ENCODE results near the gene PSEN2. TPM values are rescaled to one million over a fixed set of nuclear protein-coding genes. Genes with fewer than 3 reads are reported as not detected.
"Not testable (repeated sequence)": the region's sequence is repeated elsewhere in the genome, so short reads cannot be mapped to it uniquely, and the experiment has no call there.

The PSEN2 gene
- total RNA-seq, 1 donor from 2014 or later, result 19.8 TPM

DNA sequence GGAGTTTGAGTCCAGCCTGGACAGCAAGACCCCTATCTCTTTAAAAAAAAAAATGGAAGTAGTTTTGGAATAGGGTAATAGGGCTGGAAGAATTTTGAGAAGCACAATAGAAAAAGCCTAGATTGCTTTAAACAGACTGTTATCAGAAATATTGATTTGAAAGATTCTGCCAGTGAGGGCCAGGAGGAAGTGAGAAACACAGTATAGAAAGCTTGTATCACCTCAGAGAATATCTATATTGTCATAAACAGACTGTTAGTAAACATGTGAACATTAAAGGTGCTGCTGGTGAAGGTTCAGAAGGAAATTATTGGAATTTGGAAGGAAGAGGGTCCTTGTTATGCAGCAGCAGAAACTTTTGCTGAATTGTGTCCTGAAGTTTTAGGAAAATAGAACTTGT lies 24.8 kb upstream of the PSEN2 start:
- no peaks in the 10 kb centered on the region for H3K4me1 Mint-ChIP-seq (ENCODE audit: unreplicated experiment)
- no peaks in the 10 kb centered on the region for H3K9me3 Mint-ChIP-seq (ENCODE audit: unreplicated experiment)
- no peak for DNase-seq (ENCODE audit: low spot score)
- no peak overlapping the region for H3K4me3 Mint-ChIP-seq (ENCODE audit: unreplicated experiment)
- no peaks in the 10 kb centered on the region for H3K36me3 Mint-ChIP-seq (ENCODE audit: low read depth, unreplicated experiment)
- H3K27ac Mint-ChIP-seq (ENCODE audit: unreplicated experiment), result no peak overlapping the region
- H3K27me3 Mint-ChIP-seq (ENCODE audit: unreplicated experiment), result no peaks in the 10 kb centered on the region
- TF ChIP-seq, protein P1, sequence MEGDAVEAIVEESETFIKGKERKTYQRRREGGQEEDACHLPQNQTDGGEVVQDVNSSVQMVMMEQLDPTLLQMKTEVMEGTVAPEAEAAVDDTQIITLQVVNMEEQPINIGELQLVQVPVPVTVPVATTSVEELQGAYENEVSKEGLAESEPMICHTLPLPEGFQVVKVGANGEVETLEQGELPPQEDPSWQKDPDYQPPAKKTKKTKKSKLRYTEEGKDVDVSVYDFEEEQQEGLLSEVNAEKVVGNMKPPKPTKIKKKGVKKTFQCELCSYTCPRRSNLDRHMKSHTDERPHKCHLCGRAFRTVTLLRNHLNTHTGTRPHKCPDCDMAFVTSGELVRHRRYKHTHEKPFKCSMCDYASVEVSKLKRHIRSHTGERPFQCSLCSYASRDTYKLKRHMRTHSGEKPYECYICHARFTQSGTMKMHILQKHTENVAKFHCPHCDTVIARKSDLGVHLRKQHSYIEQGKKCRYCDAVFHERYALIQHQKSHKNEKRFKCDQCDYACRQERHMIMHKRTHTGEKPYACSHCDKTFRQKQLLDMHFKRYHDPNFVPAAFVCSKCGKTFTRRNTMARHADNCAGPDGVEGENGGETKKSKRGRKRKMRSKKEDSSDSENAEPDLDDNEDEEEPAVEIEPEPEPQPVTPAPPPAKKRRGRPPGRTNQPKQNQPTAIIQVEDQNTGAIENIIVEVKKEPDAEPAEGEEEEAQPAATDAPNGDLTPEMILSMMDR (IDR thresholded peaks at IDR 0.05; ENCODE audit: unreplicated experiment), result no peak

DNA sequence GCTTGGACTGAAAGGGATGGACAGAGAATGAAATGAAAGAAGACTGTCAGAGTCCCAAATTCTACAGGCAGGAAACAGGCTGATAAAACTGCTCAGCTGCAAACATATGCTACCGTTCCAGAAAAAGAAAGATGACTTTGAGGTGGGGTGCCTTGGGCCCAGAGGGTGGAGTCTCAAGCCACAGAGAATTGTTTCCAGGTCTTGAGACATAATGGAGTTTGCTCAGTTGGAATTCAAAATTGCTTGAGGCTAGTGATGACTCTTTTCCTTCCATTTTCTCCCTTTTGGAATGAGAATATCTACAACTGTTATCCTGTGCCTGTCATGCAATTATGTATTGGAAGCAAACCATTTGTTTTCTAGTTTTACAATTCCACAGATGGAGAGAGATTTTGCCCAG lies 23.6 kb upstream of the PSEN2 start:
- Mint-ChIP-seq H3K4me3 (ENCODE audit: unreplicated experiment) (no peak overlapping the region), H3K27ac (ENCODE audit: unreplicated experiment) (no peak overlapping the region), H3K27me3 (ENCODE audit: unreplicated experiment) (no peaks in the 10 kb centered on the region), H3K4me1 (ENCODE audit: unreplicated experiment) (no peaks in the 10 kb centered on the region), H3K36me3 (ENCODE audit: low read depth, unreplicated experiment) (no peaks in the 10 kb centered on the region), H3K9me3 (ENCODE audit: unreplicated experiment) (no peaks in the 10 kb centered on the region)
- no peak for DNase-seq (ENCODE audit: low spot score)
- TF ChIP-seq, protein P1 (IDR thresholded peaks at IDR 0.05; ENCODE audit: unreplicated experiment), result no peak

DNA sequence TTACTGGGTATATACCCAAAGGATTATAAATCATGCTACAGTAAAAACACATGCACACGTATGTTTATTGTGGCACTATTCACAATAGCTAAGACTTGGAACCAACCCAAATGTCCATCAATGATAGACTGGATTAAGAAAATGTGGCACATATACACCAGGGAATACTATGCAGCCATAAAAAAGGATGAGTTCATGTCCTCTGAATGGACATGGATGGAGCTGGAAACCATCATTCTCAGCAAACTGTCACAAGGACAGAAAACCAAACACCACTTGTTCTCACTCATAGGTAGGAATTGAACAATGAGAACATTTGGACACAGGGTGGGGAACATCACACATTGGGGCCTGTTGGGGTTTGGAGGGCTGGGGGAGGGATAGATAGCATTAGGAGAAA lies 15.9 kb upstream of the PSEN2 start:
- not testable (repeated sequence) for H3K36me3 Mint-ChIP-seq (ENCODE audit: low read depth, unreplicated experiment); DNase-seq (ENCODE audit: low spot score); H3K27ac Mint-ChIP-seq (ENCODE audit: unreplicated experiment); H3K27me3 Mint-ChIP-seq (ENCODE audit: unreplicated experiment); H3K4me1 Mint-ChIP-seq (ENCODE audit: unreplicated experiment); H3K4me3 Mint-ChIP-seq (ENCODE audit: unreplicated experiment); H3K9me3 Mint-ChIP-seq (ENCODE audit: unreplicated experiment)

DNA sequence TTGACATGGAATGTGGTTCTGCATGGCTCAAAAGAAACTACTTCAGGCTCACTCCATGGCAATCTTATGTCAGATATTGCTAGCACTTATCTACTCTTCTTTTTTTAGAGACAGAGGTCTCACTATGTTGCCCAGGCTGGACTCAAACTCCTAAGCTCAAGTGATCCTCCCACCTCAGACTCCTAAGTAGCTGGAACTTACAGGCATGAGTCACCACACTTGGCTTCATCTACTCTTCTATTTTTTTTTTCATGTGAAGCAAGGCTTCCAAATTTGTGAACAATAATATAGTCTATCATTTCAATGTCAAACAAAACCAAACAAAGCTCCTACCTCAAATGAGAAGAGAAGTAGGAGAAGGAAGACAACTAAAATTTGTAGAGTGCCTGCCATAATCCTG lies 7.5 kb upstream of the PSEN2 start:
- TF ChIP-seq, protein P1 (IDR thresholded peaks at IDR 0.05; ENCODE audit: unreplicated experiment), result no peak
- Mint-ChIP-seq H3K27ac (ENCODE audit: unreplicated experiment) (no peak overlapping the region), H3K9me3 (ENCODE audit: unreplicated experiment) (no peaks in the 10 kb centered on the region), H3K36me3 (ENCODE audit: low read depth, unreplicated experiment) (no peaks in the 10 kb centered on the region), H3K4me1 (ENCODE audit: unreplicated experiment) (no peaks in the 10 kb centered on the region), H3K4me3 (ENCODE audit: unreplicated experiment) (no peak overlapping the region), H3K27me3 (ENCODE audit: unreplicated experiment) (no peaks in the 10 kb centered on the region)
- DNase-seq (ENCODE audit: low spot score), result no peak

DNA sequence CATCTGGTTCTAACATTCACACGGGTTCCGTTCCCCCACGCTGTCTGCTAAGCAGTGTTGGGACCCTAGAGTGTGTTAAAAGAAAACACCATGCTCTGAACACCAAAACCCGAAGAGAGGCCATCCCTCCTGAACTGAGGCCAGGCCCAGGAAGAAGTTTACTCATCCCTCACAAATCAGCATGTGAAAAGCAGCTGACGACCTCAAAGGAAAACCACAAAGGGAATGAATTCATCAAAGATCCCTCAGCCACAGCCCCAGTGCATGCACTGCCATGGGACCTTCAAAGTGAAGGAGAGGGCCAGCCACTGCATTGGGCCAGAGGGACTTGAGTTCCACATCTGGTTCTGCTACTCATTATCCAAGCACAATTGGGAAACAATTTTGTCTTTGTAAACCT lies 7.0 kb upstream of the PSEN2 start:
- Mint-ChIP-seq H3K4me3 (ENCODE audit: unreplicated experiment) (no peak overlapping the region), H3K27me3 (ENCODE audit: unreplicated experiment) (no peaks in the 10 kb centered on the region), H3K4me1 (ENCODE audit: unreplicated experiment) (no peaks in the 10 kb centered on the region), H3K9me3 (ENCODE audit: unreplicated experiment) (no peaks in the 10 kb centered on the region), H3K36me3 (ENCODE audit: low read depth, unreplicated experiment) (no peaks in the 10 kb centered on the region), H3K27ac (ENCODE audit: unreplicated experiment) (no peak overlapping the region)
- DNase-seq (ENCODE audit: low spot score), result no peak
- TF ChIP-seq, protein P1 (IDR thresholded peaks at IDR 0.05; ENCODE audit: unreplicated experiment), result no peak

DNA sequence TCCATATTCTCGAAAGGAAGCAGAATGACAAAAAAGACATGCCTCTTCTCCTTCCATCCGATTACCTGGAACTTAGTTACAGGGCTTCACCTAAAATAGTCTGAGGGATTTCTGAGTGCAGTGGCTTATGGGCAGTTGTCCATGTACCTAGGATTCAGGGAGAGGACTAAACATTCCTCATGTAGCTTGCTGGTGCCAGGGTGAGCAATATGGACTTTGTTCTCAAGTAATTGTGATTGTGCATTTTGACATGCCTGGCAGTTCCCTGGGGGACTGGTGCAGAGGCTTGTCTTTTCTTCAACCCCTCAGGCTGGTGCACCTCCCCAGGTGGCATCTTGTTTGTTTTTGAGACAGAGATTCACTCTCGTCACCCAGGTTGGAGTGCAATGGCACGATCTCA lies 6.1 kb upstream of the PSEN2 start:
- Mint-ChIP-seq H3K27me3 (ENCODE audit: unreplicated experiment) (no peaks in the 10 kb centered on the region), H3K4me1 (ENCODE audit: unreplicated experiment) (no peaks in the 10 kb centered on the region), H3K4me3 (ENCODE audit: unreplicated experiment) (no peak overlapping the region), H3K36me3 (ENCODE audit: low read depth, unreplicated experiment) (no peaks in the 10 kb centered on the region), H3K9me3 (ENCODE audit: unreplicated experiment) (no peaks in the 10 kb centered on the region), H3K27ac (ENCODE audit: unreplicated experiment) (no peak overlapping the region)
- DNase-seq (ENCODE audit: low spot score), result no peak
- TF ChIP-seq, protein P1 (IDR thresholded peaks at IDR 0.05; ENCODE audit: unreplicated experiment), result no peak
